Measurements from ENCODE around the gene LAMA3.
"Not testable (repeated sequence)": the region's sequence is repeated elsewhere in the genome, so short reads cannot be mapped to it uniquely, and the experiment has no call there.

The LAMA3 gene

GRCh38 chr18:23710068-23710527, 20.8 kb downstream of the LAMA3 start:
- no peak for DNase-seq

- no peak for DNase-seq
These were observed 21.7 kb downstream of the LAMA3 start for GRCh38 chr18:23710946-23711345.

GRCh38 chr18:23711426-23711825, 22.2 kb downstream of the LAMA3 start:
- DNase-seq, result no peak

- DNase-seq, result peak in 1 of 2 donors; percentile 5
These were observed 23.2 kb downstream of the LAMA3 start for GRCh38 chr18:23712445-23712844.

- DNase-seq, result no peak
These were observed 25.3 kb downstream of the LAMA3 start for GRCh38 chr18:23714576-23714975.

GRCh38 chr18:23716079-23716478, 26.8 kb downstream of the LAMA3 start:
- DNase-seq, result not testable (repeated sequence)

- no peak for DNase-seq
These were observed 27.3 kb downstream of the LAMA3 start for GRCh38 chr18:23716516-23716915.

GRCh38 chr18:23716966-23717365, 27.7 kb downstream of the LAMA3 start:
- DNase-seq, result no peak

GRCh38 chr18:23718243-23718720, 29.0 kb downstream of the LAMA3 start:
- no peak for DNase-seq

- no peak for DNase-seq
These were observed 29.5 kb downstream of the LAMA3 start for GRCh38 chr18:23718731-23719130.

- no peak for DNase-seq
These were observed 30.5 kb downstream of the LAMA3 start for GRCh38 chr18:23719634-23720201.

- no peak for DNase-seq
These were observed 32.6 kb downstream of the LAMA3 start for GRCh38 chr18:23721696-23722480.

GRCh38 chr18:23722646-23723045, 33.4 kb downstream of the LAMA3 start:
- DNase-seq, result no peak

GRCh38 chr18:23723121-23723520, 33.9 kb downstream of the LAMA3 start:
- no peak for DNase-seq

GRCh38 chr18:23724681-23725080, 35.4 kb downstream of the LAMA3 start:
- DNase-seq, result no peak

GRCh38 chr18:23725351-23725750, 36.1 kb downstream of the LAMA3 start:
- DNase-seq, result no peak

GRCh38 chr18:23725827-23726661, 36.8 kb downstream of the LAMA3 start:
- no peak for DNase-seq

GRCh38 chr18:23727707-23728493, 38.6 kb downstream of the LAMA3 start:
- DNase-seq, result no peak

GRCh38 chr18:23730857-23731256, 41.6 kb downstream of the LAMA3 start:
- no peak for DNase-seq

- no peak for DNase-seq
These were observed 42.6 kb downstream of the LAMA3 start for GRCh38 chr18:23731861-23732260.

GRCh38 chr18:23732439-23732838, 43.2 kb downstream of the LAMA3 start:
- no peak for DNase-seq

GRCh38 chr18:23733265-23733664, 44.0 kb downstream of the LAMA3 start:
- DNase-seq, result not testable (repeated sequence)

GRCh38 chr18:23733895-23734294, 44.6 kb downstream of the LAMA3 start:
- no peak for DNase-seq
